GM19023 (cell line): ENCODE results near the gene ELOF1.
"Not testable (repeated sequence)": the region's sequence is repeated elsewhere in the genome, so short reads cannot be mapped to it uniquely, and the experiment has no call there.

Experiments used
- ATAC-seq: cut with Tn5 transposase; IDR thresholded peaks from one replicate; pipeline ENCODE4 v1.9.1; 2021; ENCODE audit warnings: mild to moderate bottlenecking, moderate library complexity; ENCODE audit not compliant: unreplicated experiment

ELOF1 gene

GRCh38 chr19:11558881-11559828, at the start of gene ELOF1:
Gene ELOF1 (minus strand): TSS chr19:11559230. CDS start chr19:11554347, 4,883 bp downstream.
- peak; percentile 80 for ATAC-seq

- ATAC-seq, result no peak
Measured at GRCh38 chr19:11606484-11606883, 47.5 kb upstream of the ELOF1 start.

- not testable (repeated sequence) for ATAC-seq
Measured at GRCh38 chr19:11599704-11600103, 40.7 kb upstream of the ELOF1 start.

- no peak for ATAC-seq
Measured at GRCh38 chr19:11598746-11599145, 39.7 kb upstream of the ELOF1 start.

- no peak for ATAC-seq
Measured at GRCh38 chr19:11598103-11598483, 39.1 kb upstream of the ELOF1 start.

GRCh38 chr19:11597202-11598102, 38.4 kb upstream of the ELOF1 start, which contains the start of gene ZNF627:
Gene ZNF627 (plus strand): TSS chr19:11597483. CDS start chr19:11597628, 145 bp downstream.
- ATAC-seq, result peak; percentile 95

GRCh38 chr19:11596156-11596555, 37.1 kb upstream of the ELOF1 start:
- ATAC-seq, result no peak

- no peak for ATAC-seq
Measured at GRCh38 chr19:11594084-11594483, 35.1 kb upstream of the ELOF1 start.

GRCh38 chr19:11587975-11588631, 29.1 kb upstream of the ELOF1 start:
- no peak for ATAC-seq

- no peak for ATAC-seq
Measured at GRCh38 chr19:11587302-11587974, 28.4 kb upstream of the ELOF1 start.

- ATAC-seq, result no peak
Measured at GRCh38 chr19:11586331-11586730, 27.3 kb upstream of the ELOF1 start.

GRCh38 chr19:11581740-11582139, 22.7 kb upstream of the ELOF1 start:
- no peak for ATAC-seq

GRCh38 chr19:11580116-11580515, 21.1 kb upstream of the ELOF1 start:
- no peak for ATAC-seq

- no peak for ATAC-seq
Measured at GRCh38 chr19:11578258-11579142, 19.5 kb upstream of the ELOF1 start.

- ATAC-seq, result no peak
Measured at GRCh38 chr19:11577451-11578257, 18.6 kb upstream of the ELOF1 start, which contains the start of gene ACP5. Gene ACP5 (minus strand): TSS chr19:11577645. CDS start chr19:11577317, 328 bp downstream.

- no peak for ATAC-seq
Measured at GRCh38 chr19:11576227-11576626, 17.2 kb upstream of the ELOF1 start.

GRCh38 chr19:11574689-11575088, 15.7 kb upstream of the ELOF1 start:
- no peak for ATAC-seq

- not testable (repeated sequence) for ATAC-seq
Measured at GRCh38 chr19:11573763-11574162, 14.7 kb upstream of the ELOF1 start.
